Transverse colon (tissue), 4 donors: ENCODE data around the gene RNF152.

ENCODE experiments used
- CTCF ChIP-seq, 5 experiments: fragments of 200-600 bp in 3 of 5; fragments of 450-650 bp in 2 of 5; sonication (generic) in 3 of 5; IDR thresholded peaks; 1 replicate in 2 of 5; 2 replicates in 3 of 5; pipeline ENCODE4 v1.5.1; 2016 to 2017; ENCODE audit warnings: antibody characterized with exemption in 5 of 5, inconsistent platforms in 3 of 5, mild to moderate bottlenecking in 2 of 5, moderate library complexity in 1 of 5
- POLR2A ChIP-seq: fragments of 450-650 bp; IDR thresholded peaks from one replicate; pipeline ENCODE4 v1.6.1; 2016; ENCODE audit warnings: antibody characterized with exemption, mild to moderate bottlenecking, moderate library complexity
- POLR2AphosphoS5 ChIP-seq, 3 donors: sonication (generic); formaldehyde crosslinking; IDR thresholded peaks; one replicate each; pipeline ENCODE4 v1.6.1; 2016; ENCODE audit warnings: antibody characterized with exemption in 3 of 3

- no peak for TF ChIP-seq CTCF (IDR thresholded peaks at IDR 0.05)
- no peak for TF ChIP-seq POLR2A
- TF ChIP-seq POLR2AphosphoS5 (IDR thresholded peaks at IDR 0.05), result no peak
Observed at GRCh38 chr18:61774846-61775245, 118.0 kb downstream of the RNF152 start.
